ENCODE measurements around the gene PDZD8.

PDZD8 gene

DNA sequence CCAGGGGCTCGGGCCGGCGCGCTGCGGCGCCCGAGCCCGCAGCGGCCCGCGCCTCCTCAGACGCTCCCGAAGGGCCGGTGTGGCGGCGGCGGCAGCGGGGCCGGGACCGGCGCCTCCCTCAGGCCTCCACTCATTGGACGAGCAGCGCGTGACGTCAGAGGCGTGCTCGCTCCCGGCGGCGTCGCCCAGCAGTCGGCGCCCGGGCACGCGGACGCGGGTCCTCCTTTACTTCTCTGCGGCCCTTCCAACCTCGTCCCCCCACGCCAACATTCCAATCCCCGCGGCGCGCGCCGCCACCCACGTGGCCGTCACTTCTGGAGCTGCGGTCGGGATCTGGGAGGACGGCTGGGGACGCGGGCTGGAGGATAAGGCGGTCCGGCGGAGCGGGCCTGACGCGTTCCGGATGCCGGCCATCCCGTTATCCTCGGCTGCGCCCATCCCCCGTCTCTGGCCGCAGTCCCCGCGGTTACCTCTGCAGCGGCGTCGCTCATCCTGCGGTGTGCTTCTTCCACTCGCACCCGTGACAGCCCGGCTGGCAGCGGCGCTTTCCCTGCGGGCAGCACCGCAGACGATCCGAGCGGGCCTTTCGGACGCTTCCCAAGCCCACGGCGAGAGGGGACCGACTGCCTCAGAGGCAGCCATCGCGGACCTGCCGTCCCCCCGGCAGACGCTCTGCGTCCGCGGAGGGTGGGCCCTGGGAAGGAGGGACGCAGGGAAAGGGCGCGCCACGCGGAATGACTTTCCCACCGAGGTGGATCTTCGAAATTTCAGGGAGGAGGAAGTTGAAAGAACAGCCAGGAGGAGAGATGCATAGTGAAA is at the start of gene PDZD8:
Gene PDZD8 (minus strand): TSS at position 81 of the 819 bp plus-strand sequence. CDS start 213 bp downstream, outside the sequence.
- DNase-seq (ENCODE audit: low read depth), result peak; percentile 95
- H3K4me3 ChIP-seq (ENCODE audit: low read depth, low read length), result peak within 1 kb of the TSS; percentile 85
- TF ChIP-seq MAX (IDR thresholded peaks at IDR 0.05; ENCODE audit: low read depth, low read length) (peak; percentile 69), POLR2A (IDR thresholded peaks at IDR 0.05; ENCODE audit: extremely low read depth, insufficient read length) (peak; percentile 90), MYC (IDR thresholded peaks at IDR 0.05; ENCODE audit: low read depth, low read length) (peak; percentile 81; the same call in 1 of the 2 replicates)
- TF ChIP-seq, protein P1, sequence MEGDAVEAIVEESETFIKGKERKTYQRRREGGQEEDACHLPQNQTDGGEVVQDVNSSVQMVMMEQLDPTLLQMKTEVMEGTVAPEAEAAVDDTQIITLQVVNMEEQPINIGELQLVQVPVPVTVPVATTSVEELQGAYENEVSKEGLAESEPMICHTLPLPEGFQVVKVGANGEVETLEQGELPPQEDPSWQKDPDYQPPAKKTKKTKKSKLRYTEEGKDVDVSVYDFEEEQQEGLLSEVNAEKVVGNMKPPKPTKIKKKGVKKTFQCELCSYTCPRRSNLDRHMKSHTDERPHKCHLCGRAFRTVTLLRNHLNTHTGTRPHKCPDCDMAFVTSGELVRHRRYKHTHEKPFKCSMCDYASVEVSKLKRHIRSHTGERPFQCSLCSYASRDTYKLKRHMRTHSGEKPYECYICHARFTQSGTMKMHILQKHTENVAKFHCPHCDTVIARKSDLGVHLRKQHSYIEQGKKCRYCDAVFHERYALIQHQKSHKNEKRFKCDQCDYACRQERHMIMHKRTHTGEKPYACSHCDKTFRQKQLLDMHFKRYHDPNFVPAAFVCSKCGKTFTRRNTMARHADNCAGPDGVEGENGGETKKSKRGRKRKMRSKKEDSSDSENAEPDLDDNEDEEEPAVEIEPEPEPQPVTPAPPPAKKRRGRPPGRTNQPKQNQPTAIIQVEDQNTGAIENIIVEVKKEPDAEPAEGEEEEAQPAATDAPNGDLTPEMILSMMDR (IDR thresholded peaks at IDR 0.05; ENCODE audit: low read depth, low read length), result no peak

- no peak for DNase-seq (ENCODE audit: low read depth)
- no peak for TF ChIP-seq MYC (IDR thresholded peaks at IDR 0.05; ENCODE audit: low read depth, low read length)
- TF ChIP-seq, protein P1 (IDR thresholded peaks at IDR 0.05; ENCODE audit: low read depth, low read length), result no peak
- TF ChIP-seq POLR2A (IDR thresholded peaks at IDR 0.05; ENCODE audit: extremely low read depth, insufficient read length), result no peak
- TF ChIP-seq MAX (IDR thresholded peaks at IDR 0.05; ENCODE audit: low read depth, low read length), result no peak
- H3K4me3 ChIP-seq (ENCODE audit: low read depth, low read length), result no peak overlapping the region
These were observed 48.9 kb upstream of the PDZD8 start for GRCh38 chr10:117424171-117424570.

- TF ChIP-seq POLR2A (IDR thresholded peaks at IDR 0.05; ENCODE audit: extremely low read depth, insufficient read length), result no peak
- no peak for TF ChIP-seq MAX (IDR thresholded peaks at IDR 0.05; ENCODE audit: low read depth, low read length)
- no peak for TF ChIP-seq MYC (IDR thresholded peaks at IDR 0.05; ENCODE audit: low read depth, low read length)
- TF ChIP-seq, protein P1 (IDR thresholded peaks at IDR 0.05; ENCODE audit: low read depth, low read length), result no peak
- H3K4me3 ChIP-seq (ENCODE audit: low read depth, low read length), result no peak overlapping the region
- no peak for DNase-seq (ENCODE audit: low read depth)
These were observed 46.7 kb upstream of the PDZD8 start for GRCh38 chr10:117421985-117422384.

- no peak overlapping the region for H3K4me3 ChIP-seq (ENCODE audit: low read depth, low read length)
- TF ChIP-seq, protein P1 (IDR thresholded peaks at IDR 0.05; ENCODE audit: low read depth, low read length), result no peak
- no peak for TF ChIP-seq MAX (IDR thresholded peaks at IDR 0.05; ENCODE audit: low read depth, low read length)
- no peak for TF ChIP-seq MYC (IDR thresholded peaks at IDR 0.05; ENCODE audit: low read depth, low read length)
- DNase-seq (ENCODE audit: low read depth), result no peak
These were observed 45.5 kb upstream of the PDZD8 start for GRCh38 chr10:117420768-117421167.

DNA sequence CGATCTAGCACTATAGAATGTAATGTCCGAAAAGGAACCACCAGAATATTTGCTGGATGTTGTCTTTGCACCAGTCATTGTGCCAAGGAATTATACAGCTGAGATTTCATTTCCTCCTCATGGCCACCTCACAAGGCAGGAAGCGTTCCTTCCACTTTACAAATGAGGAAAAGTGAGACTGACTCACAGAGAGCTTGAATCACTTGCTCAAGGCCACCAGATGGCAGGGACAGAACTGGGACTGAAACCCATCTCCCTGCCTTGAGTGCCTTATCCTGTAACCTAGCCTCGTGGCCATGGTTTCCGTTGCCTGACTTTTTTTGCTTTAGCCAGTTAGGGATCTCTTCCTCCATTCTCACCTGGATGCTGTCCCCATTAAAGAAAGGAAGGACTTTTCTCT is 44.7 kb upstream of the PDZD8 start:
- no peak for DNase-seq (ENCODE audit: low read depth)
- H3K4me3 ChIP-seq (ENCODE audit: low read depth, low read length), result no peak overlapping the region
- TF ChIP-seq MAX (IDR thresholded peaks at IDR 0.05; ENCODE audit: low read depth, low read length) (no peak), POLR2A (IDR thresholded peaks at IDR 0.05; ENCODE audit: extremely low read depth, insufficient read length) (no peak), MYC (IDR thresholded peaks at IDR 0.05; ENCODE audit: low read depth, low read length) (no peak)
- TF ChIP-seq, protein P1 (IDR thresholded peaks at IDR 0.05; ENCODE audit: low read depth, low read length), result no peak
